GM10266 (cell line): ENCODE results near the gene SLC22A15.

ENCODE experiments used
- DNase-seq: peaks from one replicate; pipeline ENCODE4 v3.0.0; 2012; ENCODE audit errors: extremely low spot score
- TF ChIP-seq, protein P1 (sequence below): IDR thresholded peaks from 2 replicates; pipeline ENCODE4 v1.5.1; 2012; ENCODE audit warnings: mild to moderate bottlenecking, low read depth; ENCODE audit not compliant: control insufficient read depth, insufficient read depth; ENCODE audit errors: missing control alignments

SLC22A15 gene

DNA sequence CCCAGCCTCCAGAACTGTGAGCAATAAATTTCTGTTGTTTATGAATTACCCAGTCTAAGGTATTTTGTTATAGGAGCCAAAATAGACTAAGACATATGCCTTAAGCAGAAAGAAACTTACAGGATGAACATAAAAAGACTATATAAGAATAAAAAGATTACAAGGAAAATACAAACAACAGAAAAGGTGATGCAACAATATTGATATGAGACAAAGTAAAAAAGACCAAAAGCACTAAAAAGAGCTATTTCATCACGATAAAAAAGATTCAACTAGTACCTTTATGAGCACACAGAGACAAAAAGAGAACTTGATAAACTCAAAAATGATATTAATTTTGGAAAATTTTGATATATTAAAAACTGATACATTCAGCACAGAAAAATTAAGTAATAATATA, 3.2 kb upstream of the SLC22A15 start:
- DNase-seq: no peak
- TF ChIP-seq, protein P1, sequence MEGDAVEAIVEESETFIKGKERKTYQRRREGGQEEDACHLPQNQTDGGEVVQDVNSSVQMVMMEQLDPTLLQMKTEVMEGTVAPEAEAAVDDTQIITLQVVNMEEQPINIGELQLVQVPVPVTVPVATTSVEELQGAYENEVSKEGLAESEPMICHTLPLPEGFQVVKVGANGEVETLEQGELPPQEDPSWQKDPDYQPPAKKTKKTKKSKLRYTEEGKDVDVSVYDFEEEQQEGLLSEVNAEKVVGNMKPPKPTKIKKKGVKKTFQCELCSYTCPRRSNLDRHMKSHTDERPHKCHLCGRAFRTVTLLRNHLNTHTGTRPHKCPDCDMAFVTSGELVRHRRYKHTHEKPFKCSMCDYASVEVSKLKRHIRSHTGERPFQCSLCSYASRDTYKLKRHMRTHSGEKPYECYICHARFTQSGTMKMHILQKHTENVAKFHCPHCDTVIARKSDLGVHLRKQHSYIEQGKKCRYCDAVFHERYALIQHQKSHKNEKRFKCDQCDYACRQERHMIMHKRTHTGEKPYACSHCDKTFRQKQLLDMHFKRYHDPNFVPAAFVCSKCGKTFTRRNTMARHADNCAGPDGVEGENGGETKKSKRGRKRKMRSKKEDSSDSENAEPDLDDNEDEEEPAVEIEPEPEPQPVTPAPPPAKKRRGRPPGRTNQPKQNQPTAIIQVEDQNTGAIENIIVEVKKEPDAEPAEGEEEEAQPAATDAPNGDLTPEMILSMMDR: no peak

DNA sequence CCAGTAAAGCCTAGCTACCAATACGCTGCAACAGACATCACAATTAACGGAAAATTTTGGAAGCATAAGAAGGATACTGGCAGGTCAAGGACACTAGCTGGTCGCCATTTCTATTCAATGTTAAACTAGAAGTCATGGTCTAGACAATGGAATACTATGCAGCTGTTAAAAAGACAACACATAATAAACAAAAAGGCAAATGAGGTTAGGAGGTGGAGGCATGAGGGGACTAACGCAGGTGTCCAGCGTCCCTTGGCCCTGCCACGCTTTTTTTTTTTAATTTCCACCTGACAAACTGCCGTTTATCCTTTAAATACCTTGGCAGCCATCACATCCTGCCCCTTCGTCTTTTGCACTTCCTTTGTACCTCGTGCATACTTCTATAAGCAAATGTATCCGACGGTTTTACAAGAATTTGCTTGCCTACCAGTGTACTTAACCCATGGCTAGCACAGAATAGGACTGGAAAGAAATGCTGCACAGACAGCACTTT, 698 bp upstream of the SLC22A15 start:
- no peak for DNase-seq

DNA sequence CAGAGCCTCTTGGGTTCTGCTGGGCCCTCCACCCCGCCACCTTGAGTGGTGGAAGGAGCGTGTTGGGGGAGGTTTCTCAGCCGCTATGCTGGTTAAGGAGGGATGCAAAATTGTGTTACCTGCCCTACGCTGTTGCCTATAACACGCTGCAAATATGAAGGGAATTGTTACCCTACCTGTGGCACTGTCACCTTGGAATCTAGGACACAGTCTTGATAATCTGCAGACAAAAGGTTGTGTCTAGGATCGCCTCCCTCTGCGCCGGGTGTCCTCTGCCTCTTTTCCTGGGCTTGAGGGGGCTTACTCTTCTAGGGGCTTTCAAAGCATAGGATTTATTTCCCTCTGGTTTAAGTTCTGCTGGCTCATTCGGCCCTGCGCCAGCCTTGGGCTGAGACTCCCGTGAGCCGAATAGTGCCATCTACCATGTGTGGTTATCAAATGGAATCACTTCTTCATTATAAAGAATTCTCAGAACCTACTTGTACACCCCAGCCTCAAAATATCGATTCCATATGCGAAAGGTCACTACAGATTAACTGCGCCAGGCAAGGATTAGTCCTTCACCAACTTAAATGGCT, 697 bp downstream of the SLC22A15 start:
- TF ChIP-seq, protein P1: no peak
- DNase-seq: no peak

More for the DNA sequence above, 698 bp upstream of the SLC22A15 start:
- TF ChIP-seq, protein P1: no peak

DNA sequence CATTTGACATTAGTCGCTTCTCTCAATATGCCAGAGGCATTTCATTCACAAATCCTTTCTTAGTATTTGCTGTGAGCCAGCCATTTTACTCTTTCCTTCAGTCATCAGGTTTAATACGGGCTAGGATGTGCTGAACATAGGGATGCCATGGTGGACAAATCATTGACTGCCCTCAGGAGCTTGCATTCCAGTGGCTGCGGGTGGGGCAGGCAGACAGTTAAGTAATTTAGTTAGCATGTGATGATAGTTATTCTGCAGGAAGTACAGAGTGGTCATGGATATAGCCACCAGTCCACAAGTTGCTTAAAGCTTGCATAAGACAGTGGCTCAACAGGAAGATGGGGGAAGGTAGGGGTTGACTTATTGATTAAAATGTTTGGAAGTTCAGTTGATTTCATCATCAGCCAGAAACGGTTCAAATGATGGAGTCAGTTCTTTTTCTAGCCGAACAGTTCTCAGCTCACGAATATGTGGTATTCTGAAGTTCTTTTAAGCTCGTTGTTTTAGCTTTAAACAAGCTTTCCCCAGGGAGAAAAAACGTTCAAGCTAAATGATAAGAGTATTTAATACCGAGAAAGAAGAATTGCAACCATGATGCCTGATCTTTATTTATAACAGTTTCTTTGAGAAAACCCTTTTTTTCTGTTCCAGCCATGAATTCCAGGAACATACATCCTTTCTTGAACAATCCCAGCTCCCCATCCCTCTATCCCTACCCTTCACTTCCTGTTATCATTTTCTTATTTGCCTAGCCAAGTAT, 1.4 kb downstream of the SLC22A15 start:
- TF ChIP-seq, protein P1: no peak
- no peak for DNase-seq

DNA sequence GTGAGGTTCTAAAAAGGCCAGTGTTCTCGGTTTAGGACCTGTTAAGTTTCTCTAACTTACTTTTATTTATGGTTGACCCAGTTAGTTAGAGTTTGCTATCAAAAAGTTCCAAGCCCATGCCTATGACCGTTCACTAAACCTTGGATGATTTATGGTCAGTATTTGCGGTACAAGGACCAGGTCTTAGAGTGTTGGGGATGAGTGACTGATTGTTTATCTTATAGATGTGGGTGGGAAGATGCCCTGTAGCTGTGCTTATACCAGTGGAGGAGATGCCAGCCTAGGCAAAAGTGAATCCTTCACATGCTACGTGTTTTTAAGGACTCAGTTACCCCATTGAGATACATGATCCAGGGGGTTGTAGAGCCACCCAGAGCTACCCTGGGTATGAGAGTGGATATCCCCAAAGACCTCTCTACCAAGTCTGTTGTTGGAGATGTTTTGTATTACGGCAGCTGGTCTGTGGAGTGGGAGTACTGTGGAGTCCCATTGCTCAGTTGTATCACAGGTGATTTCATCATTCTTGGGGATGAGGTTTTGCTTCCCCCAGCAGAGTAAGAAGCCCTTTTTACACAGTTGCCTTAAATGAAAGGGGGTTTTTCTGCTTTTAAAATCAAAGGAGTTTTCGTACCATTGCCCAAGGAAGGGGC, 2.1 kb downstream of the SLC22A15 start:
- TF ChIP-seq, protein P1: no peak
- no peak for DNase-seq

DNA sequence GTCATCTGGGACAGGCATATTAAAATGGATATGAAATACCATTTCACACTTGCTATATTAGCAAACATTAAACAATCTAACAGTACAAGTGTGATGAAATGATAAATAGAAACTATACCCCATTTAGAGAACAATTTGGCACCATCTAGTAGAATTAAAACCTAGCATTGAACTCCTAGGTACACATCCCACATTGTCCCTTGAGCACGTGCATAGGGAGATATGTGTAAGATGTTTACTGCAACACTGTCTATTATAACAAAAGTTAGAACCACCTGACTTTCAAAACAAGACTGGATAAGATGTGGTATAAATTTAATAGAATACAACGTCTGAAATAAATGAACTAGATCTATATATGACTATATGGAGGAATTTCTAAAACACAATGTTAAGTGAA, 3.8 kb downstream of the SLC22A15 start:
- TF ChIP-seq, protein P1: no peak
- DNase-seq: no peak
